B cell (primary cell): Measurements from ENCODE around the gene TTLL6.

Experiments
- CTCF ChIP-seq: fragments of 200-600 bp; IDR thresholded peaks from one replicate; pipeline ENCODE4 v1.8.0; 2022; ENCODE audit warnings: antibody characterized with exemption, mild to moderate bottlenecking
- EZH2 ChIP-seq: IDR thresholded peaks from 2 replicates; pipeline ENCODE4 v1.6.1; 2012; ENCODE audit warnings: borderline replicate concordance, low read depth, mild to moderate bottlenecking, moderate library complexity, low read length; ENCODE audit not compliant: insufficient read depth, poor library complexity, severe bottlenecking

GRCh38 chr17:48759288-48759687, 57.7 kb downstream of the TTLL6 start:
- TF ChIP-seq EZH2, result no peak
- no peak for TF ChIP-seq CTCF
